SKM-1 treated with dmso at 0.1 percent for 144 hours (cell line): ENCODE results near the gene CRACR2A.

Experiments
- DNase-seq: peaks from one replicate; lab custom pipeline; 2025; ENCODE audit not compliant: unreplicated experiment; lab: John Stamatoyannopoulos, UW

CRACR2A gene

GRCh38 chr12:3752741-3753486 lies at the start of gene CRACR2A:
TSS of gene CRACR2A (minus strand) at chr12:3753109. CDS start at chr12:3696999, 56,110 bp downstream.
- DNase-seq = peak; percentile 5

- DNase-seq = no peak
Measured at GRCh38 chr12:3797531-3798048, 44.7 kb upstream of the CRACR2A start.

- no peak for DNase-seq
Measured at GRCh38 chr12:3795492-3796133, 42.7 kb upstream of the CRACR2A start.

- no peak for DNase-seq
Measured at GRCh38 chr12:3795066-3795465, 42.2 kb upstream of the CRACR2A start.

- DNase-seq = no peak
Measured at GRCh38 chr12:3792623-3793288, 39.8 kb upstream of the CRACR2A start.

- no peak for DNase-seq
Measured at GRCh38 chr12:3791256-3791874, 38.5 kb upstream of the CRACR2A start.

GRCh38 chr12:3790642-3791041 lies 37.7 kb upstream of the CRACR2A start:
- DNase-seq = no peak

GRCh38 chr12:3789838-3790237 lies 36.9 kb upstream of the CRACR2A start:
- no peak for DNase-seq

GRCh38 chr12:3777206-3777809 lies 24.4 kb upstream of the CRACR2A start:
- peak; percentile 14 for DNase-seq

- no peak for DNase-seq
Measured at GRCh38 chr12:3775385-3776035, 22.6 kb upstream of the CRACR2A start.

- no peak for DNase-seq
Measured at GRCh38 chr12:3772380-3772779, 19.5 kb upstream of the CRACR2A start.

- DNase-seq = no peak
Measured at GRCh38 chr12:3771853-3772252, 18.9 kb upstream of the CRACR2A start.

GRCh38 chr12:3770891-3771290 lies 18.0 kb upstream of the CRACR2A start:
- DNase-seq = no peak

- no peak for DNase-seq
Measured at GRCh38 chr12:3768911-3769447, 16.1 kb upstream of the CRACR2A start.

- no peak for DNase-seq
Measured at GRCh38 chr12:3761116-3761735, 8.3 kb upstream of the CRACR2A start.

GRCh38 chr12:3759878-3760277 lies 7.0 kb upstream of the CRACR2A start:
- DNase-seq = no peak

- no peak for DNase-seq
Measured at GRCh38 chr12:3757261-3757660, 4.4 kb upstream of the CRACR2A start.

- no peak for DNase-seq
Measured at GRCh38 chr12:3755898-3756297, 3.0 kb upstream of the CRACR2A start.

- DNase-seq = peak; percentile 30
Measured at GRCh38 chr12:3753544-3754284, 805 bp upstream of the CRACR2A start.
